ENCODE results near the gene DGKD.

The DGKD gene

DNA sequence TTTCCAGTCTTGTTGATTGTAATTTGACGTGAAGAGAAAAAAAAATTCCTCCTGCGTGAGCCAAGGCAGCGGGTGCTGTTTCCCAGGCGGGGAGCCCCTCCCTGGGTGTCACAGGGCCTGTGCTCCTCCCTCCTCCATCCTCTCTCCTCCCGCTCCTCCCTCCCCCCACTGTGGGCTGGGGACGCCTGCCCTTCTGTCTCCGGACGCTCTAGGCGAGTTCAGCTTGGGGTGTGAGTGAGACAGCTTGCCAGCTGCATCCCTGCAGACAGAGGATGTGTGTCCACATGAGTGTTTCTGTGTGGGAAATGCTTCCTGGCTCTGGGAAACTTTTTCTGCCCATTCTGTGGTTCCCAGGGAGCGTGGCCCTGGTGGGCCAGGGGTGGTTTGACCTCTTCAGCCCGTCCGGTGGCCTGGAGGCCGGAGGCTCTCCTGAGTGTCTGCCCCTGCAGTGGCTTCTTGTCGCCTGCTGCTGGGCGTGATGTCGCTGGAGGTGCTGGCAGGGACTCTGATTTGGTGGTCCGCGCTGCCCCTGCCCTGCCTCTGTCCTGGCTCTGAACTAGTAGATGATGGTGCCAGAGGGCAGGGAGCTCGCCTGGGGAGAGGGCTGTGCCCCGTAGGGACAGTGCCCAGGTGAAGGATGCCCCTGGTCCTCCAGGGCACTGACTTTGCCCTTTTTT is 115.9 kb downstream of the DGKD start:
- TF ChIP-seq GATA2 (IDR thresholded peaks at IDR 0.05; ENCODE audit: low read depth, low read length) (no peak), GATA3 (IDR thresholded peaks at IDR 0.05; ENCODE audit: low read depth, low read length) (no peak)

DNA sequence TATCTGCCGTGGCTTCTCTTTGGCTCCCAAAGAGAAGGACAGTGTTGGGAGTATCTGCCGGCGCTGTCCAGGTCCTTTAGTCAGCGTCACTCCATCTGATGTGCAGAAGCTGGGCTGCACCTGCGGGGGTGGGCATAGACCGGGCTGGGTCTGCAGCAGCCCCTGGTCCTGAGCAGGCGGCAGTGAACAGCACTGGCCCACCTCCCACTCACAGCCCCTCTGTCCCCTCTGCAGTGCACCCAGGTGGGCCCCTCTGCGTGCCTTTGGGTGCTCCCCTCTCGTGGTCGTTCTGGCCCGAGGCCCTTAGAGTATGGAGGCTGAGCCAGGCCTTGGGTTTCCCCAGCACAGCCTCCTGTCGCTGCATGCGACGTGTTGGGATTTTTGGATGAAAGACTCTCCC is 116.5 kb downstream of the DGKD start:
- TF ChIP-seq GATA3 (IDR thresholded peaks at IDR 0.05; ENCODE audit: low read depth, low read length), result no peak
- TF ChIP-seq GATA2 (IDR thresholded peaks at IDR 0.05; ENCODE audit: low read depth, low read length), result no peak

DNA sequence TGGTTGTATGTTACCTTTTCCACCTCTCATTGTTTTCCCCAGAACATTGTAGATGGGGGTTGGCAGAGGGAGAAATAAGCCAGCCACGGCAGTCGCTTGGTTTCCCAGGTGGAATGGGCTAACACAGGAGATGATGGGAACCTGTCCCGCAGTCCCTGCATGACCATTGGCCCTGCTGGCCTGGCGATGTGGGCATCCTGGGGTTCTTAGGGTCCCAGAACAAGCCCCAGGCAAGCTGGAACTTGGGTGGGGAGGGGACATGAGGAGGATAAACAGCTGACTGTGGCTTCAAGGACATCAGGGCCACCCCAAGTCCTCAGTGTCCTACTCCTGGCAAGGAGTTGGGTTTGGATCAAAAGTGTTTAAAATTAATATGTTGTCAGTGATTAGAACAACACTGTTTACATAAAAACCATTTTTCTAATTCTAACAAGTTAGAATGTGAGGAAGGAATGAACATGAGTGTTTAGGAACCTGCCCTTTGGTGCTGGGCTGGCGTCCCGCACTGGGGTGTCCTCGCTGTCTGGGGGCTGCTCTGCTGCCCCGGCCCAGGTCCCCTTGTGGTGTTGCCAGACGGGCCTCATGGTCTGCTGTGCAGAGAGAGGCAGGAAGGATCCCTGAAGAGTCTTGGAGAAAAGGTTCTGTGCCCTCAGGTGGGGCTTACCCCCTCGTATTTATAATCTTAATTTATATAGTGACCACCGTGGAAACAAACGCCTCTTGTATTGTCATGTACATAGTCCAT is 117.2 kb downstream of the DGKD start:
- no peak for TF ChIP-seq GATA2 (IDR thresholded peaks at IDR 0.05; ENCODE audit: low read depth, low read length)
- TF ChIP-seq GATA3 (IDR thresholded peaks at IDR 0.05; ENCODE audit: low read depth, low read length), result no peak

DNA sequence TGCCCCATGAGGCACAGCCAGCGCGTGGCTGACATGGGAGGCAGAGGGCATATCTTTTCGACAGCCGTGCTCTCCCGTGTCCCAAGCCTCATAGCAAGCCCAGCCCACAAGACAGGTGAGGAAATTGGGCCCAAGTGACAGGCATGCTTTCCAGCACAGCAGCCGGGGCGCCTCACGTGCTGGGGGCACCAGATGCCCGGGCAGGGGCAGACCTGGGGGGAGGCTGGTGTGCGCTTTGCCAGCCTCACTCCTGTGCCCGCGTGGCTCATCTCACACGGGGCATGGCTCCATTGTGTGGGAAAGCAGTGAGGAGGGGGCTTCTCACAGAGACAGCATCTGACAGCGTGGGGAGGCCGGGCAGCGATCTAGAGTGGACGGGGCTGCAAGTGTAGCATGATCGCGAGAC is 119.1 kb downstream of the DGKD start:
- TF ChIP-seq GATA2 (IDR thresholded peaks at IDR 0.05; ENCODE audit: low read depth, low read length) (no peak), GATA3 (IDR thresholded peaks at IDR 0.05; ENCODE audit: low read depth, low read length) (no peak)

DNA sequence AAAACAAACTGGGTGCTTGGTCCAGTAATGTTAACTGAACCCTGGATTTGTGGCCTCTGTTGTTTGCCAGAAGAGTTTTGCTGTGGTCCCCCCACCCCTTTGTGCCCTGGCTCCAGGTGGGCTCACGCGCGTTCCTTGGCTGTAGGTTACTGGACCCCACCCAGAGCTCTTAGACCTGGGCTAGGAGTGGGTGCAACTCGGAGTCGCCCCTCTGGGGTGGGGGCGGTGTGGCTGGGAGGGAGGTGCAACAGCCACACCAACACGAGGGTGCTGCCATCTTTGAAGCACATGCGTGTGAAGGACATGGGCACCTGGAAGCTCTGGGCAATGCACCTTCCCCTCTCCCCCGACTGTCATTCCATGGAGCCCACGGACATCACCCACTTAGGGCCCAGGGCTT is 119.6 kb downstream of the DGKD start:
- no peak for TF ChIP-seq GATA3 (IDR thresholded peaks at IDR 0.05; ENCODE audit: low read depth, low read length)
- TF ChIP-seq GATA2 (IDR thresholded peaks at IDR 0.05; ENCODE audit: low read depth, low read length), result no peak

DNA sequence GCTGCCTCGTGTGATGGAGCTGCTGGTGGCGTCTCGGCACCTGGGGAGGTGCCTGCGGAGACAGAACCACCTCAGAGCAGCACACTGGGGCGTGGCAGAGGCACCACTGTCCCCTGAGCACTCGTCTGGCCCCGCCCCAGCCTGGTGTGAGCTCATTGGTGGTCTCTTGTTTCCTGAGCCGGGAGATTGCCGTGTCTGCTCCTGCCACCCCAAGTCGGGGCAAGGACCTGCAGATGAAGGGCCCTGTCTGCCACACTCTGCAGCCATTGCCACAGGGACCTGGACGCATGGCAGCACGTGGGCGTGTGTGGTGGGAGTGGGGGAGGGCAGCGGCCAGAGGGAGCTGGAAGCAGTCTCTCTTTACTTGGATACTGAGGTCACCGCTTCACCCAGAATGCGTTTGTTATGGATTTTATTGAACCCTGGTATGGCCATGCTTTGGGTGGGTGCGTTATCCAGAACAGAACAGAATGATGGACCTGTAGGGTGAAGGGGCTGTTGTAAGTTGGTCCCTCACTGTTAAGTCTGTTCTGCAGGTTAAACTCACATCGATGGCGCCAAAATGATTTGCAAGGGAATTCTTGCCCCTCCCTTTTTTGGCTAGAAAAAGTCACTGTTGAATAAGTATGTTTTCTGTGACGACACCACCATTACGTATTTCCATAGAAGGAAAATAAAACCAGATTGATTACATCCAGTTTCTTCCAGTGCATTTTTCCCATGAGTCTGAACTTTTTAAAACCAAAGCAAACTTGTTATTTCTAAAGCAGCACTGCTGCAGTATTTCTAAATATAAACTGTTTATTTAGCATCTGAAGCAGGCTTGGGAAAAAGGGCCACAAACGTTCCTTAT is 120.2 kb downstream of the DGKD start:
- TF ChIP-seq GATA2 (IDR thresholded peaks at IDR 0.05; ENCODE audit: low read depth, low read length) (no peak), GATA3 (IDR thresholded peaks at IDR 0.05; ENCODE audit: low read depth, low read length) (no peak)

DNA sequence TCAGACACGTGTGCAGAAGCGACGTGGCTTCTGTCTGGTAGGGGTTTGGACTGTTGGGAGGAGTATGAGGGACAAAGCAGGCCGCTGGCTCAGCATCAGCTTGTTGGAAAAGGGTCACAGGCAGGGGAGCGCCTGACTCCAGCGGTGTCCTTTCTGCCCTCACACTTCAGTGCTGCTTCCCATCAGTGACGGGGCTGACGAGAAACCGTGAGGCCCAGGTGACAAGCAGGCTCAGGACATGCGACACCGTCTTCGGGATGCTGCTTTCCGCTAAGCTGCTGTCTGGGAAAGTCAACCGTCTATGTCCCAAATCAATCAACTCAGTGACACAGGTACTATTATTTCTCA is 121.7 kb downstream of the DGKD start:
- no peak for TF ChIP-seq GATA3 (IDR thresholded peaks at IDR 0.05; ENCODE audit: low read depth, low read length)
- no peak for TF ChIP-seq GATA2 (IDR thresholded peaks at IDR 0.05; ENCODE audit: low read depth, low read length)

DNA sequence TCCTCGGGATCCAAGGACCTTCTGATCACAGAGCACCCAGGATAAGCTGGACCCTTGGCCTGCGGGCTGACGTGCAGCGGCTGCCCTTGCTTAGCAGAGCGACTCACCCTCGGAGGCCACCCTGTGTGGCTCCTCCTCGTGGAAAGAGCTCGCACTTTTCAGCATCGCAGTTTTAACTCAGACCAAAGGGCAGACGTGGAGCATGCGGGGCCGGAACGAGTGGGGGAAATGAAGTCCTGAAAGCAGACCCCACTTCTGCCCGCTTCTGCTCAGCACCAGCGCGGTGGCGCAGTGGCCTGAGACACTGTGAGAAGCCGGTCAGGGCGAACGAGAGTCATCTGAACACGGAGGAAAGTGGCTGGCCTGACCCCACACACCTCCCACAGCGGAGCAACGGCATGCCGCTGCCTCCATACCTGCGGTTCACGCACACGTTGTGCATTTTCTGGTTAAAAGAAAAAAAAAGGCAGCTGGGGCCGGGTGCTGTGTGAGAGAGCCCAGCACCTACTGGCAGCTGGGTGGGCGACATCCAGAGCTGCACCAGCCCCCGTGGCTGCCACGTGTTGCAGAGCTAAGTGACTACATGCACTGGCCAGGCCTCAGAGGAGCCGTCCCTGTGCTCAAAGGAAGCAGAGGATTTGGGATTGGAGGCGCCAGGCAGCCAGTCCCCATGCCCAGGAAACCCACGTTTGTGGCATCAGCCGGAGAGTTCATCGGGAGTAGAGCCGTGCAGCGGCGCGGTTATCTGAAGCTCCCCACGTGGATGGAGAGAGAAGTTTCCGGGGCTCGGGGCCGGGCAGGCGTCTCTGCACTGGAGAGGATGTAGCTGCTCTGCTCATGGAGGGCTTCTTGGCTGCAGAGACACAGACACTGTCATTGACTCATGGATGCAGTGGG is 122.6 kb downstream of the DGKD start:
- no peak for TF ChIP-seq GATA3 (IDR thresholded peaks at IDR 0.05; ENCODE audit: low read depth, low read length)
- TF ChIP-seq GATA2 (IDR thresholded peaks at IDR 0.05; ENCODE audit: low read depth, low read length), result no peak

DNA sequence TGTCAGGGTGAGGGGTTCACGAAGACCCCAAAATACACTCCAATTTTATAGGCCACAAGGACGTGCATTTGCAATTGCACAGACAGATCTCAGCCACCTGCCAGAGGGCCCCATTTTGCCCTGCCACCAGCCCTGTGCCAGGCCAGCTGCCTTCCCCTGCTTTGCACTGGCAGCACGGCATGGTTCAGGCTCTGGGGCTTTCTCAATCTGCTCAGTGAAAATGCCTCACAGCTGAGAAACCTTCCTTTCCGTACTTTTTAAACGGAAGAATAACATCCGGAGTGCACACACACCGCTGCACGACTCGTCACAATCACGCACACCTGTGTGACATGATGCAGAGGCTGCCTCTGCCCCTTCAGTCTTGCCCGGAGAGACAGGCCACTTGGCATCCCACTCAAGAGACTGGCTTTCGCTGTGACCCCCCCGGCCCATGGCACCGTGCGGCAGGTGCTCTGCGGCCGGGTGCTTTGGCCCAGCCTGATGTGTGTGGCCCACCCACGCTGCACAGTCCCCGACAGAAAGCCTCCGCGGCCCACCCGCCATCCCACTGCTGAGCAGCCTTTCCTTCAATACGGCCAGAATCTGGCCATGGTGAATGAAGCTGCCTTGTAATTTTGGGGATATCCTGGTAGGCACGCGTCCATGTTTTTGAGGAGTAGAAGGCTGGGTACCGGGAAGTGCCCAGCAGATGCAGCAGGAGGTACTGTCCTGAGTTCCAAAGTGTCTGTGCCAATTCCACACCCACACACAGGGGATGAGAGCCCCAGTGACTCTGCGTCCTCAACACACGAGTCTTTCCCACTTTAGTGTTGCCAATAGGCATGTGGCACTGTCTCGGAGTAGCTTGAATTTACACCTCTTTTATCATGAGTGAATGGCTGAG is 123.5 kb downstream of the DGKD start:
- no peak for TF ChIP-seq GATA3 (IDR thresholded peaks at IDR 0.05; ENCODE audit: low read depth, low read length)
- TF ChIP-seq GATA2 (IDR thresholded peaks at IDR 0.05; ENCODE audit: low read depth, low read length), result no peak

DNA sequence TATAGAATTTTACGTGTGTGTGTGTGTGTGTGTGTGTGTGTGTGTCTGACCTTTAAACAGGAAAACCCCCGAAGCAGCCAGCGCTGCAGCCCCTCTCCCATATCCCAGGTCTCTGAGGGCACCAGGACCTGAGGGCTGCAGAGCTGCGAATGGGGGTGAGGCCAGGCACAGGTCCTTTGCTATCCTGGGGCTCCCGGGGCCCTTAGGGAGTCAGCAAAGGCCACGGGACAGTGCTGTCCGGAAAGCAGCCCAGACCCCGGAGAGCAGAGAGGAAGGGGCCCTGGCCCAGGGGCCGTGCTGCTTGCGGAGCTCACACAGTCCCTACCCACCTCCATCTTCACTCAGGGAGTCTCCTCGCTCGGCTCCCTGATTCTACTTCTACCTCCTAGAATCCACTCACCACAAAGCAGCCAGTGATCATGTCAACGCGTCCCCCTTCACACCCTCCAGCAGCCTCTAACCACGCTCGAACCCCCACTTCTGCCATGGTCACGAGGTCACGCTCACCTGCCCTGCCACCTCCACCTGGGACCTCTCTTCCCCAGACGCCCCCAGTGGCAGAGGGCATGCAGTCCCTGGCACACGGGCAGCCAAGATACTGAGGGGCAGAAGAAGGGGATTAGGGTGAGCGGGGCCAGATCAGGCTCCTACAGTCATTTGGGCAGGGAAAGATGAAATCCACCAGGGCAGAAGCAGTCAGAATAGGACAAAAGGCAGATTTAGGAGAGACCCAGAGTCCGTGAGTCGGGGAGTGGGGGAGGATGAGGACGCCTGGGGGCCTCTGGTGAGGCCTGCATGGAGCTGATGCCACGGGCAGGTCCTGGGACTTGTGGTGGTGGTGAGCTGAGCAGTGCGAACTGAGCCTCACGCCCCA is 125.6 kb downstream of the DGKD start:
- TF ChIP-seq GATA3 (IDR thresholded peaks at IDR 0.05; ENCODE audit: low read depth, low read length) (no peak), GATA2 (IDR thresholded peaks at IDR 0.05; ENCODE audit: low read depth, low read length) (no peak)

DNA sequence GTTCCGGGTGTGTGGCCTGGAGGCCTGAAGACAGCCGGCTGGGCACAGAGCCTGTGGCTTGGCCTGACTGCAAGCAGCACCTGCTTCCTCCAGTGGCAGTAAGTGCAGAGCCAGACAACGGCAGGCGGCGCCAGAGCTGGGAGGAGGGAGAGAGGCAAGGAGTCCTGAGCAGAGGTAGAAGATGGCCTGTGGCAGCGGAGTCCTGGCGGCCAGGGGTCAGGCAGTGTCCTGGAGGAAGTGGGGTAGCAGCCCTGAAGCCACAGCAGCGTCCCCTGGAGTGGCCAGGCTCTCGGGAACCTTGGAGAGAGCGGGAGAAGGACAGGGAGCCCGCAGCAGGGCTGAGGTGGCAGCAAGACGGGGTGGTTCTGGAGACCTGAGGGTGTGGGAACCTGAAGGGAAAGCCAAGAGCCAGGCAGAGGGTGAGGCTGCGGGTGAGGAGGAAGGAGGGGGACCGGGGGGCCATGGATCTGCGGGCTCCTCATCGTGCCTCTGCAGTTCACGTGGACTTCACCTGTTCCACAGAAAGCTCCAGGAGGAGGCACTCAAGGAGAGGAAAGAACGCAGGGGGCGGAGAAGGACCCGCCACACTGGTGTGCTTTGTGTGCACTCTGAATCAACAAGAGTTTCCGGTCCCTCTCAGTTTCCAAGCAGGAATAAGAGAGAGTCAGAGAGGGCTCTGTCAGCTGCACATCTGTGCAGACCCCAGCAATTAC is 126.4 kb downstream of the DGKD start:
- no peak for TF ChIP-seq GATA3 (IDR thresholded peaks at IDR 0.05; ENCODE audit: low read depth, low read length)

Data from SH-SY5Y (cell line).